HL-60 (cell line): ENCODE measurements around the gene AP2B1.

Experiments used
- POLR2AphosphoS5 ChIP-seq: IDR thresholded peaks from 2 replicates; pipeline ENCODE4 v1.6.1; 2012; ENCODE audit warnings: low read depth
- TF ChIP-seq, protein P1 (sequence below): IDR thresholded peaks from one replicate; pipeline ENCODE4 v1.5.1; 2011; ENCODE audit warnings: low read length, control low read depth, inconsistent platforms; ENCODE audit not compliant: insufficient read depth

- TF ChIP-seq, protein P1, sequence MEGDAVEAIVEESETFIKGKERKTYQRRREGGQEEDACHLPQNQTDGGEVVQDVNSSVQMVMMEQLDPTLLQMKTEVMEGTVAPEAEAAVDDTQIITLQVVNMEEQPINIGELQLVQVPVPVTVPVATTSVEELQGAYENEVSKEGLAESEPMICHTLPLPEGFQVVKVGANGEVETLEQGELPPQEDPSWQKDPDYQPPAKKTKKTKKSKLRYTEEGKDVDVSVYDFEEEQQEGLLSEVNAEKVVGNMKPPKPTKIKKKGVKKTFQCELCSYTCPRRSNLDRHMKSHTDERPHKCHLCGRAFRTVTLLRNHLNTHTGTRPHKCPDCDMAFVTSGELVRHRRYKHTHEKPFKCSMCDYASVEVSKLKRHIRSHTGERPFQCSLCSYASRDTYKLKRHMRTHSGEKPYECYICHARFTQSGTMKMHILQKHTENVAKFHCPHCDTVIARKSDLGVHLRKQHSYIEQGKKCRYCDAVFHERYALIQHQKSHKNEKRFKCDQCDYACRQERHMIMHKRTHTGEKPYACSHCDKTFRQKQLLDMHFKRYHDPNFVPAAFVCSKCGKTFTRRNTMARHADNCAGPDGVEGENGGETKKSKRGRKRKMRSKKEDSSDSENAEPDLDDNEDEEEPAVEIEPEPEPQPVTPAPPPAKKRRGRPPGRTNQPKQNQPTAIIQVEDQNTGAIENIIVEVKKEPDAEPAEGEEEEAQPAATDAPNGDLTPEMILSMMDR, result no peak
- TF ChIP-seq POLR2AphosphoS5, result no peak
These were observed 178.1 kb downstream of the AP2B1 start for GRCh38 chr17:35765086-35765710.
